ENCODE data around the gene TAF6. TPM values are rescaled to one million over a fixed set of nuclear protein-coding genes. Genes with fewer than 3 reads are reported as not detected.
A peak's percentile ranks its signal among the peaks of the same experiment; 100 is the strongest.

Gene TAF6
- total and polyA plus RNA-seq, 2 donors (not counting 1 experiment from before 2014, with no cell fraction given) = 16.2 to 41.5 TPM

GRCh38 chr7:100090527-100091410 lies 28.4 kb downstream of the TAF6 start:
- DNase-seq (ENCODE audit: low read depth in 2 of 2) = no peak
- H3K9me3 ChIP-seq (ENCODE audit: control insufficient read depth, insufficient read depth, low read depth, low read length) = no peaks in the 10 kb centered on the region
- no peak overlapping the region for H3K4me3 ChIP-seq (replicated peaks in 1 of 4; ENCODE audit: control extremely low read depth in 1 of 4, insufficient read depth in 1 of 4, low read depth in 3 of 4, low read length in 4 of 4)
- no peak for TF ChIP-seq EZH2 (IDR thresholded peaks at IDR 0.05; ENCODE audit: low read length, missing control alignments)
- no peak for TF ChIP-seq CTCF (conservative IDR thresholded peaks at IDR 0.05 in 1 of 2, IDR thresholded peaks at IDR 0.05 in 1 of 2; ENCODE audit: low read depth in 1 of 2, low read length in 2 of 2)
- peaks cover 27% of the 10 kb centered on the region for H3K4me1 ChIP-seq (ENCODE audit: control insufficient read depth, extremely low read depth, insufficient read depth, low read length)
- no peak overlapping the region for H2AFZ ChIP-seq (ENCODE audit: low read length)
- no peaks in the 10 kb centered on the region for H3K27me3 ChIP-seq (ENCODE audit: control insufficient read depth, insufficient read depth, low read length)
- H3K4me2 ChIP-seq (ENCODE audit: extremely low read depth, insufficient read depth, low read length) = peak overlapping the region; percentile 15
- no peaks in the 10 kb centered on the region for H4K20me1 ChIP-seq (ENCODE audit: control insufficient read depth, extremely low read depth, insufficient read depth, low read length)
- H3K79me2 ChIP-seq (ENCODE audit: control insufficient read depth, insufficient read depth, low read length) = peaks cover 27% of the 10 kb centered on the region
- H3K36me3 ChIP-seq (ENCODE audit: control insufficient read depth, insufficient read depth, low read length) = peaks cover 42% of the 10 kb centered on the region
- no peak overlapping the region for H3K9ac ChIP-seq (ENCODE audit: insufficient read depth, low read length)
- H3K27ac ChIP-seq (ENCODE audit: insufficient read depth, low read length) = peak overlapping the region; percentile 34

GRCh38 chr7:100089458-100090196 lies 29.5 kb downstream of the TAF6 start:
- Histone ChIP-seq H3K9ac (ENCODE audit: insufficient read depth, low read length) (peak overlapping the region; percentile 86), H3K27me3 (ENCODE audit: control insufficient read depth, insufficient read depth, low read length) (no peaks in the 10 kb centered on the region), H3K79me2 (ENCODE audit: control insufficient read depth, insufficient read depth, low read length) (peaks cover 27% of the 10 kb centered on the region), H4K20me1 (ENCODE audit: control insufficient read depth, extremely low read depth, insufficient read depth, low read length) (no peaks in the 10 kb centered on the region), H3K9me3 (ENCODE audit: control insufficient read depth, insufficient read depth, low read depth, low read length) (no peaks in the 10 kb centered on the region), H3K27ac (ENCODE audit: insufficient read depth, low read length) (peak overlapping the region; percentile 91), H3K4me2 (ENCODE audit: extremely low read depth, insufficient read depth, low read length) (peak overlapping the region; percentile 99), H3K4me1 (ENCODE audit: control insufficient read depth, extremely low read depth, insufficient read depth, low read length) (peaks cover 28% of the 10 kb centered on the region), H2AFZ (ENCODE audit: low read length) (no peak overlapping the region), H3K36me3 (ENCODE audit: control insufficient read depth, insufficient read depth, low read length) (peaks cover 37% of the 10 kb centered on the region), H3K4me3 (replicated peaks in 1 of 4; ENCODE audit: control extremely low read depth in 1 of 4, insufficient read depth in 1 of 4, low read depth in 3 of 4, low read length in 4 of 4) (peak overlapping the region; percentile 74 to 93 (median 84))
- DNase-seq (ENCODE audit: low read depth in 2 of 2) = peak in 1 of 2 donors; percentile 41
- TF ChIP-seq CTCF (conservative IDR thresholded peaks at IDR 0.05 in 1 of 2, IDR thresholded peaks at IDR 0.05 in 1 of 2; ENCODE audit: low read depth in 1 of 2, low read length in 2 of 2) = no peak
- TF ChIP-seq EZH2 (IDR thresholded peaks at IDR 0.05; ENCODE audit: low read length, missing control alignments) = no peak
